OCI-LY1 (cell line): ENCODE results near the gene PPP4R1.

ENCODE experiments used
- CTCF ChIP-seq: fragments of 200-600 bp; sonication (generic), shearing (Covaris generic); IDR thresholded peaks from 2 replicates; pipeline ENCODE4 v1.5.1; 2017; ENCODE audit warnings: mild to moderate bottlenecking, antibody characterized with exemption, low read length, moderate library complexity, mixed read lengths
- EZH2 ChIP-seq: fragments of 200-600 bp; sonication (generic), shearing (Covaris generic); IDR thresholded peaks from 2 replicates; pipeline ENCODE4 v1.8.0; 2017; ENCODE audit warnings: borderline replicate concordance, mixed run types, mild to moderate bottlenecking, antibody characterized with exemption, low read length, moderate library complexity, mixed read lengths

GRCh38 chr18:9617006-9617542, 2.7 kb upstream of the PPP4R1 start:
- TF ChIP-seq CTCF (no peak), EZH2 (no peak)
